Measurements from ENCODE around the gene EME2.
"Not testable (repeated sequence)": the region's sequence is repeated elsewhere in the genome, so short reads cannot be mapped to it uniquely, and the experiment has no call there.

EME2 gene

GRCh38 chr16:1772362-1772907 is at the start of gene EME2:
EME2 (plus strand) TSS chr16:1772810; CDS start chr16:1773228, 418 bp downstream.
- peak within 1 kb of the TSS; percentile 89 for H3K4me3 ChIP-seq (ENCODE audit: low read depth, low read length)

DNA sequence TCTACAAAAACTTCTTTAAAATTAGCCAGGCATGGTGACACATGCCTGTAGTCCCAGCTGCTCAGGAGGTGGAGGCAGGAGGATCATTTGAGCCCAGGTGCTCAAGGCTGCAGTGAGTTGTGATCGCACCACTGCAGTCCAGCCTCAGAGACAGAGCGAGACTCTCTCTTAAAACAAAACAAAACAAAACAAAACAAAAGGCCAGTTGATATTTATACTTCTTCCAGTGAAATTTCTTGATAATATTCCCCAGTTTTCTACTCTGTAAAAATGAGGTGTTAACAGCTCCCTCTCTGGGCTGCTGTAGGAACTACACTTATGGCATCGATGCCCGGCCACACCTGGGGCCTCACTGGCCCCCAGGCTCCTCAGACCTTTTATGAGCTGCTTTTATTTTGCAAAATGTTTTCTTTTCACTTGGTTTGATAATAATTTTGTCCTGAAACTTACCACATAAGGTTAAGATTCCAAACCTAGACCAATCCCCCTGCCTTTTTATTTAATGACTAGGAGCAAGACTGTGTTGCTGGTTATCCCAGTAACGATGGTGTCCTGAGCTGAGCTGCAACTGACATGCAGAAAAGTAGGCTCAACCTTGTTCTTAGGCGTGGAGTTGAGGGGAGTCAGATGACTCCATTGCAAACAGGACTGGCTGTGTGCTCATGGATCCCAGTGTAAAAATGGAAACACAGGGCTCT is 49.0 kb upstream of the EME2 start:
- no peak overlapping the region for H3K4me3 ChIP-seq (ENCODE audit: low read depth, low read length)

DNA sequence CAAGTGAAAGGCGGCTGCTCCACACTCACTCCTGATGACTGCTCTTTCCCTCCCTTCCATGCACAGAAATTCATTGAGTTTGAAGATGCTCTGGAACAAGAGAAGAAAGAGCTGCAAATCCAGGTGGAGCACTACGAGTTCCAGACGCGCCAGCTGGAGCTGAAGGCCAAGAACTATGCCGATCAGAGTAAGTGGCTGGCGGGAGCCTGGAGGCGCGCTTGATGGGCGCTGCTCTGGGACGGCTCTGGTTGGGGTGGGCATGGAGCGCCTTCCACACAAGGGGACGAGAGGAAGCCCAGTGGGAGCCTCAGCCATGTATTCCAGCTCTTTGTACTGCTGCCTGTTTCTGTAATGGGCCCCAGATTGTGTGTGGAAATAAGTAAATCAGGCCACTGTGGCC is 48.1 kb upstream of the EME2 start:
- no peak overlapping the region for H3K4me3 ChIP-seq (ENCODE audit: low read depth, low read length)

DNA sequence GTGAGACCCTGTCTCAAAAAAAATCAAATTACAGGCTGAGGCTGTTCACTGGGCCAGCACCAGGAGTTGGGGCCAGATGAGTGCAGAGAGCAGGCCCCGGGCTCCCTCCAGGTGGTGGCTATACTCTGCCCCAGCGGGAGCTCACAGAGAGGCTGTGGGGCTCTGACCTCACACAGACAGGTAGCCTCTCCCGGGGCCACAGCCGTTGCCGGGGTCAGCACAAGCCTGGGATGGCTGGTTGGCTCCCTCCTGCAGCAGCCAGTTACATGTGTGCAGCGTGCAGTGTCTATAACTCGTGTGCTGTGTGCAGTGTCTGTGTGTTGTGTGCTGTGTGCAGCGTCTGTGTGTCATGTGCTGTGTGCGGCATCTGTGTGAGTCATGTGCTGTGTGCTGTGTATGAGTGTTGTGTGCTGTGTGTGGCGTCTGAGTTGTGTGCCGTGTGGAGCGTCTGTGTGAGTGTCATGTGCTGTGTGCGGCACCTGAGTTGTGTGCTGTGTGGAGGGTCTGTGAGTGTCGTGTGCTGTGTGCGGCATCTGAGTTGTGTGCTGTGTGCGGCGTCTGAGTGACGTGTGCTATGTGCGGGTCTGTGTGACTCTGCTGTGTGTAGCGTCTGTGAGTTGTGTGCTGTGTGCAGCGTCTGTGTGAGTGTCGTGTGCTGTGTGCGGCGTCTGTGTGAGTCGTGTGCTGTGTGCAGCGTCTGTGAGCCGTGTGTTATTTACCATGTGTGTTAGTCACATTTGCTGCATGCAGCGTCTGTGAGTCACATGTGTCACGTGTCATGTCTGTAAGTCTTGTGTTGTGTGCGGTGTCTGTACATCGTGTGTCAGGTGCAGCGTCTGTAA is 45.7 kb upstream of the EME2 start:
- no peak overlapping the region for H3K4me3 ChIP-seq (ENCODE audit: low read depth, low read length)

DNA sequence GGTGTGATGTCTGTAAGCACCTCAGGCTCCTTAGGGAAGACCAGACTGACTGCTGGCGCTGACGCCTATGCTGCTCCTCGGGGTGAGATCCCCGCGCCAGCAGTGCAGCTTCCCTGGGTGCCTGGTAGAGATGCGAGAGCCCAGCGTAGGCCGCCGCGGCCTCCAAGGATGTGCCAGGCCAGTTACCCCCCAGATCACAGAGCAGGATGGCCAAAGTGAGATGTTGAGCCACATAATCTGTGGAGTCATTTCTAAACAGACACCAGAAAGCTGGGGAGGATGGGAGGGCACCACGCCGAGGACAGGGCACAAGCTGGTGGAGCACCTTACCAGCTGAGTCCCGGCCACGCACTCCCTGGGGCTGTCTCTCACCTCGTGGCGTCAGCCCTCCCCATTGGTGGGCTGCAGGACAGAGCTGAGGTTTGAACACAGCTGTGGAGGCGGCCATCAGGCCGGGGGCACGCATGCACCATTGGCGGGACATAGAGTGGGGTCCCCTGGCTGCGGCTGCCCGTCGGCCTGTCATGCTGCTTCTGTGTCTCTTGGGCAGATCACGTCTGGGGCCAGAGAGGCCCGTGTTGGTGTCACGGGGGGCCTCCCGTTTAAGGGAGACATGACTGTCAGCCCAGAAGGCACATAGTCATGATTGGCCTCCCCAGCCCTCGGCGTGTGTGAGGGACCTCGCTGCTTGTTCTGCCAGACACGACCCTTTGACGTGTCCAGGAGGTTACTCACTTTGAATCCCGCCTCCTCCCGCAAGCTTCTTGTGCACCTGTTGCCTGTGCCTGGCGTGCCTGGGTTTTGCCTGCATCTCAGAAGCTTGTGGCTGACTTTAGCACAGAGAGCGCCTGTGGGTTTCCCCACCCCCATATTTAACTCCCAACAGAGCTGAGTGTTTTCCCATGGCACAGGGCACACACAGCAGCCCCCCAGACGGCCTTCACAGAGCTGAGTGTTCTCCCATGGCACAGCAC is 44.7 kb upstream of the EME2 start:
- H3K4me3 ChIP-seq (ENCODE audit: low read depth, low read length), result no peak overlapping the region

DNA sequence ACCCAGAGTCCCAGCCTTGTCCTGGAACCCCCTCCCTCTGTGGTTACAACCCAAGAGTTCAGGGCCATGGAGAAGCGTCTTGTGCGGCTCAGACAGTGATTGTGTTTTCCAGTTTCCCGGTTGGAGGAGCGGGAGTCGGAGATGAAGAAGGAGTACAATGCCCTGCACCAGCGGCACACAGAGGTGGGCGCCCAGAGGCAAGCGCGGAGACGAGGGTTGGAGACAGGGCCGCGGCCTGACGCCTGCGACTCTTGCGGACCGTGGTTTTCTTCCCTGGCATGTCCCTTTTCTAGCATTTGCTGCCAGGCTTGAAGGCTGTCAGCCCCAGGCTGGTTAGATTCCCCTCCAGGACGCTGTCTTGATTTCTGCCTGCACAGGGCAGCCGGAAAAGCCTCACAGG is 43.6 kb upstream of the EME2 start:
- no peak overlapping the region for H3K4me3 ChIP-seq (ENCODE audit: low read depth, low read length)

DNA sequence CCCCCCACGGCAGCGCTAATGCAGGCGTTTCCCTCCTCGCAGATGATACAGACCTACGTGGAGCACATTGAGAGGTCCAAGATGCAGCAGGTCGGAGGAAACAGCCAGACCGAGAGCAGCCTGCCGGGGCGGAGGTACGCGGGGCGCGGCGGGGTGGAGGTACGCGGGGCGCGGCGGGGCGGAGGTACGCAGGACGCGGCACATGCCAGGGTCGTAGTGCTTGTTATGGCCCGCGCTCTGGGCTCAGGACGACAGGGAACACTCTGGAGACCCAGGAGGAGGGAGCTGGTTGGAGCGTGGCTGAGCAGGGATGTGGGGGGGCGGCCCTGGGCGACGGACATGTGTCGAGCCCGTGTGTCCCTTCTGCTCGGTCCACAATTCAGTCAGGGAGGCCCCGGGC is 43.2 kb upstream of the EME2 start:
- H3K4me3 ChIP-seq (ENCODE audit: low read depth, low read length), result no peak overlapping the region

- H3K4me3 ChIP-seq (ENCODE audit: low read depth, low read length), result no peak overlapping the region
Measured at GRCh38 chr16:1731073-1731472, 41.5 kb upstream of the EME2 start.

DNA sequence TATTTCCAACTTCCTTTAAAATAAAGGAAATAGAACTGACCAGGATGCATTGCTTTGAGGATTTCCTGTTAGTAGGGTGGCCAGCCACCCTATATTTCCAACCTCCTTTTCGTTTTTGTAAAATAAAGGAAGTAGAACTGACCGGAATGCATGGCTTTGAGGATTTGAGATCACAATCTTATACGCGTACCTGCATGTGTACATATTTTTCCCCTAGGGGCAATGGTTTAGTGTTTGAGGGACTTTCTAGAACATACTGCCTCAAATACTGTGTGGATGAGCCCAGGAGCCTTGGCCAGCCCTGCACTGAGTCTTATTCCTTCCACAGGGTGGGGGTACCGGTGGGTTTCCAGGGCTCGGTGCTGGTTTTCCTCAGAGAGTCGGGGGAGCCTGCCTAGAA is 41.0 kb upstream of the EME2 start:
- no peak overlapping the region for H3K4me3 ChIP-seq (ENCODE audit: low read depth, low read length)

- no peak overlapping the region for H3K4me3 ChIP-seq (ENCODE audit: low read depth, low read length)
Measured at GRCh38 chr16:1732071-1732470, 40.5 kb upstream of the EME2 start.

GRCh38 chr16:1732551-1732987 is 40.0 kb upstream of the EME2 start:
- H3K4me3 ChIP-seq (ENCODE audit: low read depth, low read length), result not testable (repeated sequence)

DNA sequence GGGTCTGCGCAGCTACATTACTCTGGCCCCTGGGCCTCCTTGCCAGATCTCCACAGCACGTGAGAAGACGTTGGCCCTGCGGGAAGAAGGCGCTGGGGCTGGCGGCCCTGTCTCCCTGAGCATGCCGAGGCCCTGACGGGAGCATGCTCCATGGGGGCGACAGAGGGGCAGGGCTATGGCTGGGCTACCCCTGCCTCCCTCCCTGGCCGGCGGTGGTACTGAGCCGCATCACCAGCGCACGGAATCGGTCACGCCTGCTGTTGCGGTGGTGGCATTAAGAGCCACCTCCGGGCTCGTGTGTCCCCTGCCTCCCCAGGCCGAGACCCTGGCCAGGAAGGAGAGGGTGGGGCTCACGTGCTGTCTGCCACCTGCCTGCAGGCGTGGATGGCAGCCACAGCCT is 38.5 kb upstream of the EME2 start:
- no peak overlapping the region for H3K4me3 ChIP-seq (ENCODE audit: low read depth, low read length)

GRCh38 chr16:1734816-1735215 is 37.8 kb upstream of the EME2 start:
- no peak overlapping the region for H3K4me3 ChIP-seq (ENCODE audit: low read depth, low read length)

DNA sequence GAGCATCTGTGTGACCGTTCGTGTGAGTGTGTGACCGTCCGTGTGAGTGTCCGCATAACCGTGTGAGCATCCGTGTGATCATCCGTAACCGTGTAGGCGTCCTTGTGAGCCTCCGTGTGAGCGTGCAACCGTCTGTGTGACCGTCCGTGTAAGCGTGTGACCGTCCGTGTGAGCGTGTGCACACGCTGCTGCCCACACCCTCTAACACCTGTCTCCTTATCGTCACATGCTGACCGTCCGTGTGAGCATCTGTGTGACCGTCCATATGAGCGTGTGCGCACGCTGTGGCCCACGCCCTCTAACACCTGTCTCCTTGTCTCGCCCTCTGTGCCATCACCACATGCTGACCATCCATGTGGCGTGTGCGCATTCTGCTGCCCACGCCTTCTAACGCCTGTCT is 32.4 kb upstream of the EME2 start:
- H3K4me3 ChIP-seq (ENCODE audit: low read depth, low read length), result no peak overlapping the region

- H3K4me3 ChIP-seq (ENCODE audit: low read depth, low read length), result no peak overlapping the region
Measured at GRCh38 chr16:1740781-1741490, 31.7 kb upstream of the EME2 start.

- H3K4me3 ChIP-seq (ENCODE audit: low read depth, low read length), result no peak overlapping the region
Measured at GRCh38 chr16:1741553-1742165, 31.0 kb upstream of the EME2 start.

GRCh38 chr16:1743376-1744337 is 29.0 kb upstream of the EME2 start:
- H3K4me3 ChIP-seq (ENCODE audit: low read depth, low read length), result no peak overlapping the region

DNA sequence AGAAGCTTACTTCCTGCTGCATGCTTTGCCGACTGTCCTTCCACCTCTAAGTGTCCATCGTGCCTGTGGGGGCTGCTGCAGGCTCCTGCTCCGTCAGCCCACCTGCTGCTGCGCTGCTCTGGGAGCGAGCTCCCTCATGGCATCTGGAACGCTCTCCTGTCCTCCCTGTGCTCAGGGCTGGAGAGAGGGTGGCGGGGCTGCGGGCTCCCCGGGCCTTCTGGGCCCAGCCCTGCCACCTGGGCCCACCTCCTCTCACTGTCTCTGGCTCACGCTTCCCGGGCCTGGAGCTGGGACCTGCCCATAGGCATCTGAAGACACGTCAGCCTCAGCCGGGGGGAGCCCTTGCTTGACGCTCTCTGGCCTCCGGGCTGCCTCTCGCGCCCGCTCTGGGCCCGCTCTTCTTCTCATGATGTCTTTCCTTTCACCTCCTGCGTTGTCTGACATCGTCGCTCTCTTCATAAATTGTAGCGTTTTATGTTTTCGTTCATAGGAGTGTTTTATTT is 28.2 kb upstream of the EME2 start:
- H3K4me3 ChIP-seq (ENCODE audit: low read depth, low read length), result no peak overlapping the region
